Neural cell (in vitro differentiated cells): ENCODE data around the gene PITX1. TPM values are rescaled to one million over a fixed set of nuclear protein-coding genes. Genes with fewer than 3 reads are reported as not detected.

ENCODE experiments used
- H2AFZ ChIP-seq: fragments of 200-600, 300-800 bp; sonication (generic), shearing (Covaris generic); 2 replicates; pipeline ENCODE4 v1.6.0; 2014; ENCODE audit warnings: low read depth, mild to moderate bottlenecking, antibody characterized with exemption, low read length, moderate library complexity
- H3F3A ChIP-seq: fragments of 200-600 bp; shearing (Covaris generic); 2 replicates; pipeline ENCODE4 v1.6.1; 2016; ENCODE audit warnings: mild to moderate bottlenecking, moderate library complexity, mixed read lengths, antibody characterized with exemption, low read length; ENCODE audit not compliant: insufficient read depth, poor library complexity, severe bottlenecking
- H3K27ac ChIP-seq: fragments of 200-600, 300-800 bp; sonication (generic), shearing (Covaris generic); 2 replicates; pipeline ENCODE4 v1.5.1; 2014; ENCODE audit warnings: mild to moderate bottlenecking, low read length, moderate library complexity
- H3K27me3 ChIP-seq: fragments of 300-800, 200-600 bp; sonication (generic), shearing (Covaris generic); 2 replicates; pipeline ENCODE4 v1.6.0; 2014; ENCODE audit warnings: mild to moderate bottlenecking, low read depth, low read length, moderate library complexity; ENCODE audit not compliant: insufficient read depth
- H3K36me3 ChIP-seq: fragments of 300-800, 200-600 bp; sonication (generic), shearing (Covaris generic); 2 replicates; pipeline ENCODE4 v1.5.1; 2014; ENCODE audit warnings: mild to moderate bottlenecking, antibody characterized with exemption, low read length, moderate library complexity; ENCODE audit not compliant: insufficient read depth
- H3K4me2 ChIP-seq: fragments of 300-800, 200-600 bp; sonication (generic), shearing (Covaris generic); 2 replicates; pipeline ENCODE4 v1.6.0; 2014; ENCODE audit warnings: mild to moderate bottlenecking, low read length
- H3K4me3 ChIP-seq: fragments of 300-800, 200-600 bp; sonication (generic), shearing (Covaris generic); 2 replicates; pipeline ENCODE4 v1.5.1; 2014; ENCODE audit warnings: mild to moderate bottlenecking, low read length, moderate library complexity
- H3K79me2 ChIP-seq: fragments of 200-600 bp; shearing (Covaris generic); replicated peaks from 2 replicates; pipeline ENCODE4 v1.6.0; 2014; ENCODE audit warnings: mild to moderate bottlenecking, low read length, moderate library complexity; ENCODE audit not compliant: insufficient read depth
- H3K9ac ChIP-seq: fragments of 300-800, 200-600 bp; sonication (generic), shearing (Covaris generic); 2 replicates; pipeline ENCODE4 v1.6.1; 2016; ENCODE audit warnings: mild to moderate bottlenecking, low read length, mixed read lengths
- H3K9me2 ChIP-seq: fragments of 200-600 bp; shearing (Covaris generic); 2 replicates; pipeline ENCODE4 v1.6.1; 2016; ENCODE audit warnings: mild to moderate bottlenecking, low read length, mixed read lengths; ENCODE audit not compliant: insufficient read depth
- H3K9me3 ChIP-seq: fragments of 200-600, 300-800 bp; sonication (generic), shearing (Covaris generic); 2 replicates; pipeline ENCODE4 v1.6.1; 2016; ENCODE audit warnings: mild to moderate bottlenecking, mixed run types, low read length, moderate library complexity, mixed read lengths
- H4K20me1 ChIP-seq: fragments of 200-600 bp; shearing (Covaris generic); 2 replicates; pipeline ENCODE4 v1.6.1; 2016; ENCODE audit warnings: mild to moderate bottlenecking, mixed run types; ENCODE audit not compliant: insufficient read depth
- EP300 ChIP-seq: fragments of 450-650 bp; conservative IDR thresholded peaks from 2 replicates; pipeline ENCODE4 v1.6.1; 2014; ENCODE audit warnings: antibody characterized with exemption, mild to moderate bottlenecking, moderate library complexity; ENCODE audit not compliant: poor library complexity, severe bottlenecking
- EZH2 ChIP-seq: fragments of 200-600, 300-800 bp; shearing (Covaris generic), sonication (generic); IDR thresholded peaks from 2 replicates; pipeline ENCODE4 v1.6.1; 2014; ENCODE audit warnings: antibody characterized with exemption, low read length, borderline replicate concordance, mild to moderate bottlenecking; ENCODE audit not compliant: insufficient read depth, poor library complexity, severe bottlenecking
- MXI1 ChIP-seq: fragments of 450-650 bp; conservative IDR thresholded peaks from 2 replicates; pipeline ENCODE4 v1.6.1; 2014; ENCODE audit warnings: antibody characterized with exemption, mild to moderate bottlenecking; ENCODE audit not compliant: poor library complexity, severe bottlenecking
- POLR2AphosphoS5 ChIP-seq: IDR thresholded peaks from 2 replicates; pipeline ENCODE4 v1.6.1; 2012
- RAD21 ChIP-seq: fragments of 450-650 bp; conservative IDR thresholded peaks from 2 replicates; pipeline ENCODE4 v1.6.1; 2014; ENCODE audit warnings: antibody characterized with exemption, mild to moderate bottlenecking, moderate library complexity
- SMC3 ChIP-seq: fragments of 450-650 bp; conservative IDR thresholded peaks from 2 replicates; pipeline ENCODE4 v1.6.1; 2014; ENCODE audit warnings: antibody characterized with exemption, mild to moderate bottlenecking, moderate library complexity; ENCODE audit not compliant: poor library complexity
- TAF1 ChIP-seq: IDR thresholded peaks from 2 replicates; pipeline ENCODE4 v1.6.1; 2012; ENCODE audit warnings: low read depth
- polyA plus RNA-seq: library from polyadenylated mRNA; depleted of rRNA; stranded (reverse); fragments of >200 nt; gene quantifications from 2 replicates; pipeline ENCODE4 v1.2.3, GENCODE V29; 2014
- TF ChIP-seq, protein P1 (sequence below): IDR thresholded peaks from 2 replicates; pipeline ENCODE4 v1.6.1; 2012; ENCODE audit warnings: borderline replicate concordance
- TF ChIP-seq, protein P2 (sequence below): fragments of 450-650 bp; IDR thresholded peaks from 2 replicates; pipeline ENCODE4 v1.5.1; 2014; ENCODE audit warnings: antibody characterized with exemption, mild to moderate bottlenecking, moderate library complexity; ENCODE audit not compliant: poor library complexity, severe bottlenecking

The PITX1 gene
- polyA plus RNA-seq, 1 donor from 2014 or later: not detected

DNA sequence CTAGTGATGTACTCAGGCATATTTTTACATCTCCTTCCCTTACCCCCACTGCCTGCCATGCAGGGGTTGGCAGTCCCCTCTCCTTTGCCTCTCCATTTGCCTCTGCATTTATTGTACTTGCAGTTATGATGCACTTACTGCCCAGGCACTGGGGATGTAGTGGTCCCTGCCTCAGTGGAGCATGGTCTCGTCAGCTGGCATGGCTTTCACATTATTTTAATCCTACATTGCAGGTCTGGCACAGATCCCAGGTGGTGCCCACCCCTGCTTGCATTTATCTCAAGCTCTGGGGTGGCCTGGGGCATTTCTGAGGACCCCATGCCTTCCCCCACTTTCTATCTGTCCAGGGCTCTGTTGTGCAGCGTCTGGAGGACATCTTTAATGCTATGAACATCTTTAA, 23.2 kb upstream of the PITX1 start:
- no peak overlapping the region for H3K4me3 ChIP-seq
- H3K9me2 ChIP-seq: no peaks in the 10 kb centered on the region
- H3K9me3 ChIP-seq: no peaks in the 10 kb centered on the region
- no peaks in the 10 kb centered on the region for H4K20me1 ChIP-seq
- no peaks in the 10 kb centered on the region for H3F3A ChIP-seq
- H3K36me3 ChIP-seq: no peaks in the 10 kb centered on the region
- H3K27ac ChIP-seq: no peak overlapping the region
- H3K9ac ChIP-seq: no peak overlapping the region
- H2AFZ ChIP-seq: no peak overlapping the region
- no peaks in the 10 kb centered on the region for H3K79me2 ChIP-seq
- no peak overlapping the region for H3K4me2 ChIP-seq
- H3K27me3 ChIP-seq: peaks cover 6% of the 10 kb centered on the region
- TF ChIP-seq MXI1: no peak
- TF ChIP-seq, protein P1, sequence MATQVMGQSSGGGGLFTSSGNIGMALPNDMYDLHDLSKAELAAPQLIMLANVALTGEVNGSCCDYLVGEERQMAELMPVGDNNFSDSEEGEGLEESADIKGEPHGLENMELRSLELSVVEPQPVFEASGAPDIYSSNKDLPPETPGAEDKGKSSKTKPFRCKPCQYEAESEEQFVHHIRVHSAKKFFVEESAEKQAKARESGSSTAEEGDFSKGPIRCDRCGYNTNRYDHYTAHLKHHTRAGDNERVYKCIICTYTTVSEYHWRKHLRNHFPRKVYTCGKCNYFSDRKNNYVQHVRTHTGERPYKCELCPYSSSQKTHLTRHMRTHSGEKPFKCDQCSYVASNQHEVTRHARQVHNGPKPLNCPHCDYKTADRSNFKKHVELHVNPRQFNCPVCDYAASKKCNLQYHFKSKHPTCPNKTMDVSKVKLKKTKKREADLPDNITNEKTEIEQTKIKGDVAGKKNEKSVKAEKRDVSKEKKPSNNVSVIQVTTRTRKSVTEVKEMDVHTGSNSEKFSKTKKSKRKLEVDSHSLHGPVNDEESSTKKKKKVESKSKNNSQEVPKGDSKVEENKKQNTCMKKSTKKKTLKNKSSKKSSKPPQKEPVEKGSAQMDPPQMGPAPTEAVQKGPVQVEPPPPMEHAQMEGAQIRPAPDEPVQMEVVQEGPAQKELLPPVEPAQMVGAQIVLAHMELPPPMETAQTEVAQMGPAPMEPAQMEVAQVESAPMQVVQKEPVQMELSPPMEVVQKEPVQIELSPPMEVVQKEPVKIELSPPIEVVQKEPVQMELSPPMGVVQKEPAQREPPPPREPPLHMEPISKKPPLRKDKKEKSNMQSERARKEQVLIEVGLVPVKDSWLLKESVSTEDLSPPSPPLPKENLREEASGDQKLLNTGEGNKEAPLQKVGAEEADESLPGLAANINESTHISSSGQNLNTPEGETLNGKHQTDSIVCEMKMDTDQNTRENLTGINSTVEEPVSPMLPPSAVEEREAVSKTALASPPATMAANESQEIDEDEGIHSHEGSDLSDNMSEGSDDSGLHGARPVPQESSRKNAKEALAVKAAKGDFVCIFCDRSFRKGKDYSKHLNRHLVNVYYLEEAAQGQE: no peak

DNA sequence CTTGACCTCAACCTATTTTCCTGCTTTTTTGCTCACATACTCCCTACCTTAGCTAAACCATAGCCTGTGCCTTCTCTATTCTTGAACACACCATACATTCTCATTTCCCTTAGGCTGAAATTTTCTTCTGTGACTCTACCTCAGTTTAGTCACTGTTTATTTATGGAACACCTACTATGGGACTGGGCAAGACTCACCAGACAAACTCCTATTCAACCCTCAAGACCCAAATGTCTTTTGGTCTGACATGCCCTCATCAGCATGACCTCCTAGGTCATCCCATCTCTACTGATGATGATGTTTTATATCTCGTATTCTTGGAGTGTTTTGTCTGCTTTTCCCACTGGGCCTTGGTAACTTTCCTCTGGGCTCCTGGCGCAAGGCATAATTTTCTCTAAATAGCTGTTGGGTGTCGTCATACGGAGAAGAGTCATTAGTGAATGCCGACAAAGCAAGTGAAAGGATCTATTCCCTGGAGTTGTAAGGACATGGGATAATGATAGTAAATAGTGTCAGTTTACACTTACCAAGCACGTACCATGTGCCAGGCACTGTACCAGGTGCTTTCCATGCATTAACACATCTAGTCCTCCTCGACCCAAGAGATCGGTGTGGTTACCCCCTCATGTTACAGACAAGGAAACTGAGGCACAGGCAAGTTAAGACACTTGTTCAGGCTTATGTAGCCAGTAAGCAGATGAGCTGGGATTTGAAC, 22.4 kb upstream of the PITX1 start:
- Histone ChIP-seq H3K27me3 (peaks cover 10% of the 10 kb centered on the region), H3F3A (no peaks in the 10 kb centered on the region), H3K79me2 (no peaks in the 10 kb centered on the region), H3K4me2 (no peak overlapping the region), H4K20me1 (no peaks in the 10 kb centered on the region), H3K36me3 (no peaks in the 10 kb centered on the region), H3K27ac (no peak overlapping the region), H2AFZ (no peak overlapping the region), H3K9me2 (no peaks in the 10 kb centered on the region), H3K4me3 (no peak overlapping the region), H3K9me3 (peaks cover 3% of the 10 kb centered on the region), H3K9ac (no peak overlapping the region)
- TF ChIP-seq EZH2 (no peak), EP300 (no peak), TAF1 (no peak), SMC3 (no peak), POLR2AphosphoS5 (no peak), RAD21 (no peak), MXI1 (no peak)
- TF ChIP-seq, protein P1: no peak
- TF ChIP-seq, protein P2, sequence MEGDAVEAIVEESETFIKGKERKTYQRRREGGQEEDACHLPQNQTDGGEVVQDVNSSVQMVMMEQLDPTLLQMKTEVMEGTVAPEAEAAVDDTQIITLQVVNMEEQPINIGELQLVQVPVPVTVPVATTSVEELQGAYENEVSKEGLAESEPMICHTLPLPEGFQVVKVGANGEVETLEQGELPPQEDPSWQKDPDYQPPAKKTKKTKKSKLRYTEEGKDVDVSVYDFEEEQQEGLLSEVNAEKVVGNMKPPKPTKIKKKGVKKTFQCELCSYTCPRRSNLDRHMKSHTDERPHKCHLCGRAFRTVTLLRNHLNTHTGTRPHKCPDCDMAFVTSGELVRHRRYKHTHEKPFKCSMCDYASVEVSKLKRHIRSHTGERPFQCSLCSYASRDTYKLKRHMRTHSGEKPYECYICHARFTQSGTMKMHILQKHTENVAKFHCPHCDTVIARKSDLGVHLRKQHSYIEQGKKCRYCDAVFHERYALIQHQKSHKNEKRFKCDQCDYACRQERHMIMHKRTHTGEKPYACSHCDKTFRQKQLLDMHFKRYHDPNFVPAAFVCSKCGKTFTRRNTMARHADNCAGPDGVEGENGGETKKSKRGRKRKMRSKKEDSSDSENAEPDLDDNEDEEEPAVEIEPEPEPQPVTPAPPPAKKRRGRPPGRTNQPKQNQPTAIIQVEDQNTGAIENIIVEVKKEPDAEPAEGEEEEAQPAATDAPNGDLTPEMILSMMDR: no peak
